Measurements from ENCODE around the gene STYK1. TPM values are rescaled to one million over a fixed set of nuclear protein-coding genes. Genes with fewer than 3 reads are reported as not detected.

Gene STYK1
- total RNA-seq, 4 donors from 2014 or later, result 0.50 to 1.2 TPM; not detected in 2

DNA sequence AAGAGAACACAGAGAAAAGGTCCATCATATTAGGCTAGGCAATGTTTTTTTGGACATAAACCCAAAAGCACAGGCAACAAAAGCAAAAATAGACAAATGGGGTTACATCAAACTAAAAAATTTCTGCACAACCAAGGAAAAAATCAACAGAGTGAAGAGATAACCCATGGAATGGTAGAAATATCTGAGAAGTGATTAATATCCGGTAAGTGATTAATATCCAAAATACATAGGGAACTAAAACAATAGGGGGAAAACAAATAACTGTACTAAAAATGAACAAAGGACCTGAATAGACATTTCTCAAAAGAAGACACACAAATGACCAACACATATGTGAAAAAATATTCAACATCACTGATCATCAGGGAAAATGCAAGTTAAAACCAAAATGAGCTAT, 4.3 kb downstream of the STYK1 start:
- Histone ChIP-seq H3K4me3 (no peak overlapping the region), H3K9me3 (no peaks in the 10 kb centered on the region), H3K4me1 (peaks cover 9 to 11% (median 10%) of the 10 kb centered on the region in 4 donors), H3K27me3 (peaks cover 0 to 26% (median 9%) of the 10 kb centered on the region in 4 donors), H3K27ac (replicated peaks in 1 of 4) (no peak overlapping the region), H3K36me3 (no peaks in the 10 kb centered on the region)
- 85% methylated on average over 1 of the region's 1 CpG for WGBS
- intact Hi-C loops (cut with DNase I), result no loop called here
- TF ChIP-seq EP300 (IDR thresholded peaks at IDR 0.05) (no peak), POLR2AphosphoS5 (IDR thresholded peaks at IDR 0.05) (no peak), POLR2A (IDR thresholded peaks at IDR 0.05; ENCODE audit: low read depth) (no peak)
- TF ChIP-seq, protein P1, sequence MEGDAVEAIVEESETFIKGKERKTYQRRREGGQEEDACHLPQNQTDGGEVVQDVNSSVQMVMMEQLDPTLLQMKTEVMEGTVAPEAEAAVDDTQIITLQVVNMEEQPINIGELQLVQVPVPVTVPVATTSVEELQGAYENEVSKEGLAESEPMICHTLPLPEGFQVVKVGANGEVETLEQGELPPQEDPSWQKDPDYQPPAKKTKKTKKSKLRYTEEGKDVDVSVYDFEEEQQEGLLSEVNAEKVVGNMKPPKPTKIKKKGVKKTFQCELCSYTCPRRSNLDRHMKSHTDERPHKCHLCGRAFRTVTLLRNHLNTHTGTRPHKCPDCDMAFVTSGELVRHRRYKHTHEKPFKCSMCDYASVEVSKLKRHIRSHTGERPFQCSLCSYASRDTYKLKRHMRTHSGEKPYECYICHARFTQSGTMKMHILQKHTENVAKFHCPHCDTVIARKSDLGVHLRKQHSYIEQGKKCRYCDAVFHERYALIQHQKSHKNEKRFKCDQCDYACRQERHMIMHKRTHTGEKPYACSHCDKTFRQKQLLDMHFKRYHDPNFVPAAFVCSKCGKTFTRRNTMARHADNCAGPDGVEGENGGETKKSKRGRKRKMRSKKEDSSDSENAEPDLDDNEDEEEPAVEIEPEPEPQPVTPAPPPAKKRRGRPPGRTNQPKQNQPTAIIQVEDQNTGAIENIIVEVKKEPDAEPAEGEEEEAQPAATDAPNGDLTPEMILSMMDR (IDR thresholded peaks at IDR 0.05), result no peak
- no peak for DNase-seq (ENCODE audit: extremely low spot score)

DNA sequence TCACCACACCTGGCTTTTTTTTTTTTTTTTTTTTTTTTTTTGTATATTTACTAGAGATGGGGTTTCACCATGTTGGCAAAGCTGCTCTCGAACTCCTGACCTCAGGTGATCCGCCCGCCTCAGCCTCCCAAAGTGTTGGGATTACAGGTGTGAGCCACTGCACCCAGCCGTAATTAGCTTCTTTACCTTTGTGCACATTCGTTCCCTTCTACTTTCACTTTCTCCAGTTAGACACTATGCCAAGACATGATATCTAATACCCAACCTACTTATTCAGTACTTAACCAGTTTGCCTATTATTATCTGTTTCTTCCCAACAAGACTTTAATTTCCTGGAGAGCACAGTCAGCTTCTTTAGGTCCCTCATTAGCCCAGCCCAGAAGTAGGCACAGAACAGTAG, 5.3 kb downstream of the STYK1 start:
- Histone ChIP-seq H3K27me3 (peaks cover 0 to 16% (median 5%) of the 10 kb centered on the region in 4 donors), H3K9me3 (no peaks in the 10 kb centered on the region), H3K4me1 (peaks cover 0 to 2% (median under 1%) of the 10 kb centered on the region in 4 donors), H3K27ac (replicated peaks in 1 of 4) (no peak overlapping the region), H3K4me3 (no peak overlapping the region), H3K36me3 (no peaks in the 10 kb centered on the region)
- no peak for DNase-seq (ENCODE audit: extremely low spot score)
- TF ChIP-seq, protein P1 (IDR thresholded peaks at IDR 0.05), result no peak
- TF ChIP-seq POLR2A (IDR thresholded peaks at IDR 0.05; ENCODE audit: low read depth), result no peak
- TF ChIP-seq POLR2AphosphoS5 (IDR thresholded peaks at IDR 0.05), result no peak
- TF ChIP-seq EP300 (IDR thresholded peaks at IDR 0.05), result no peak
- intact Hi-C loops (cut with DNase I), result no loop called here
- WGBS, result 82% methylated on average over 5 of the region's 5 CpGs

DNA sequence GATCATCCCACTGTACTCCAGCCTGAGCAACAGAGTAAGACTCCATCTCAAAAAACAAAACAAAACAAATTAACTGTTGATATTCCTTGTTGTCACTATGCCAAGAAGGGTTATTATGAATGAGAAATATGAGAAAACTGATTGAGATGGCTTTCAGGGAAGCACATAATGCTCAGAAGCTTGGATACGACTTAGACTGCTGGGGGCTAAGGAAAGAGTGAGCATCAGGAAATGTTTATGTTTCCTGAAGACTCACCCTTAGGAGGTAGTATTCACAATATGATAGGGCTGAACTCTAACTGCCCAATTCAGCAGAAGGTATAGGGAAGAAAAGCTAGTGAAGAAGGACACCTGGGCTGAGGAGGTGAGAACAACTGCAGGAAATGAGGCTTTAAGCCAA, 6.3 kb downstream of the STYK1 start:
- H3K4me1 ChIP-seq, result no peaks in the 10 kb centered on the region
- intact Hi-C loops (cut with DNase I), result no loop called here
- H3K27ac ChIP-seq (replicated peaks in 1 of 4), result no peak overlapping the region
- no peaks in the 10 kb centered on the region for H3K36me3 ChIP-seq
- no peaks in the 10 kb centered on the region for H3K9me3 ChIP-seq
- H3K4me3 ChIP-seq, result no peak overlapping the region
- 36% methylated on average over 1 of the region's 1 CpG for WGBS
- DNase-seq (ENCODE audit: extremely low spot score), result no peak
- peaks cover 0 to 6% (median 0%) of the 10 kb centered on the region in 4 donors for H3K27me3 ChIP-seq
- TF ChIP-seq, protein P1 (IDR thresholded peaks at IDR 0.05), result no peak
- TF ChIP-seq EP300 (IDR thresholded peaks at IDR 0.05) (no peak), POLR2A (IDR thresholded peaks at IDR 0.05; ENCODE audit: low read depth) (no peak), POLR2AphosphoS5 (IDR thresholded peaks at IDR 0.05) (no peak)

DNA sequence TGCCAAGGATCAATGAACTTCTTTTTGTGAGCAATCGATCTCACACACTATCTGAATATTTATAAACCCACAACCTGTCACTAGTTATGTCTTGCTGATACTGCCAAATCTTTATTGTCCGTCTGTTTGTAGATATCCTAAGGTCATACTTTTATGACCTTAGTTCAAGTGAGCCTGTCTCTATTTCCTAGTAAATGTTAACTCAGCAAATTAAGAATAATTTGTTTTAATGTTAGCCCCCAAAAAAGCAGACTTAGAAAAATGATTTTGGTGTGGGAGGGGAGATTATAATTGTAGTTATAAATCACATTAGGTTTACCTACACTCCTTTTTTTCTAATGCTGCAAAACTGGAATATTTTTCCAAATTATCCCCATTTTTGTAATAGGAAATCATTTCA, 9.4 kb downstream of the STYK1 start:
- H3K4me3 ChIP-seq, result no peak overlapping the region
- H3K4me1 ChIP-seq, result no peaks in the 10 kb centered on the region
- intact Hi-C loops (cut with DNase I), result no loop called here
- no peaks in the 10 kb centered on the region for H3K27me3 ChIP-seq
- H3K36me3 ChIP-seq, result no peaks in the 10 kb centered on the region
- H3K9me3 ChIP-seq, result no peaks in the 10 kb centered on the region
- 68% methylated on average over 2 of the region's 2 CpGs for WGBS
- no peak for DNase-seq (ENCODE audit: extremely low spot score)
- TF ChIP-seq, protein P1 (IDR thresholded peaks at IDR 0.05), result no peak
- no peak for TF ChIP-seq POLR2A (IDR thresholded peaks at IDR 0.05; ENCODE audit: low read depth)
- no peak for TF ChIP-seq POLR2AphosphoS5 (IDR thresholded peaks at IDR 0.05)
- no peak for TF ChIP-seq EP300 (IDR thresholded peaks at IDR 0.05)
- H3K27ac ChIP-seq (replicated peaks in 1 of 4), result no peak overlapping the region

DNA sequence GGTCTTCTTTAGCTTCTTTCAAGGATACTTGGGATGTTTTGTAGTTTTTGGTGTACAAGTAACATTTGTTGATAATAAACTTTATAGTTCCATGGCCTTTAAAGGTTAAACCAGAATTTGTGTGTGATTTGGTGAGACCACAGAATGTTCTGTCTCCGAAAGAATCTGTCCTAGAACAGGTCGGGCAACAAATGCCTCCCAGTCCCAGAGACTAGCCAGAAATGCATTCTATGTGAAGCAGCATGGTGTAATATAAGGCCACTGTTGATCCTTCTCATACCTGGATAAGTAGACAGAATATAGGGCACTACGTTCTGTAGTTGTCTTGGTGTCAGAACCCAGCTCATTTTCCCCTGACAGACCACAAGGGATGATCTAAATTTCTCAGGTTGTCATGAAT, 10.0 kb downstream of the STYK1 start:
- Histone ChIP-seq H3K4me3 (no peak overlapping the region), H3K36me3 (no peaks in the 10 kb centered on the region), H3K9me3 (no peaks in the 10 kb centered on the region), H3K4me1 (no peaks in the 10 kb centered on the region), H3K27ac (replicated peaks in 1 of 4) (no peak overlapping the region), H3K27me3 (no peaks in the 10 kb centered on the region)
- 80% methylated on average over 3 of the region's 3 CpGs for WGBS
- TF ChIP-seq POLR2A (IDR thresholded peaks at IDR 0.05; ENCODE audit: low read depth), result no peak
- TF ChIP-seq EP300 (IDR thresholded peaks at IDR 0.05), result no peak
- TF ChIP-seq POLR2AphosphoS5 (IDR thresholded peaks at IDR 0.05), result no peak
- TF ChIP-seq, protein P1 (IDR thresholded peaks at IDR 0.05), result no peak
- DNase-seq (ENCODE audit: extremely low spot score), result no peak
- intact Hi-C loops (cut with DNase I), result no loop called here

All from esophagus muscularis mucosa (tissue), 4 donors.